ENCODE results near the gene BANK1. TPM values are rescaled to one million over a fixed set of nuclear protein-coding genes. Genes with fewer than 3 reads are reported as not detected.

Gene BANK1
- total RNA-seq (2014; rRNA removed; shearing (Covaris generic)), result 0.06 and 0.48 TPM in 2 replicates

DNA sequence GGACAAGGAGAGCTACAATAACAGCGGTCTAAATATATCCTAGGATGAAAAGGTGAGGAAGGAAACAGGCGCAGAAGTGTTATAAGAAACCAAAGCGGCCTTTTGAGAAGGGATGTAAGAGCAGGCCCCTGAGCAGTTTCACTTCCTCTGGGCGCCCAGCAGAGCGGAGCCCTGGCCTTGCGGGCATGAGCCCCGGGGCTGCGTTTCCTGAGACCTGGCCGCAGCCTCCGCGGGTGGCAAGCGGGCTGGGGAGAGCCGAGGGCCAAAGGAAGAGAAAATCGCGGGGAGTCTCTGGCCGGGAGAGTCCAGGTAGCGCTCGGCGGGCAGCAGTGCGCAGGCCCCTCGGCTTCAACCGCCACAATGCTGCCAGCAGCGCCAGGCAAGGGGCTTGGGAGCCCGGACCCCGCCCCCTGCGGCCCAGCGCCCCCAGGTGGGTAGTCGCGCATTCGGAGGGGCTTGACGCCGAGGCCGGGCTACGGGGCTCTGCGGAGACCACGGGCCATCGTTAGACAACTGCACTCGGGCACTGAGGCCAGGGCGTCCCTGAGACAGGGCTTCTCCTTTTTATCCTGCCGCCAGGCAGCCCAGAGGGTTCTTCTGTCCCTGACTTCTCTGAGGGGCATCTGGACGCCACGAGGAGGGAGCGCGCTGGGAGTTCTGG lies at the start of gene BANK1:
Gene BANK1 (plus strand): TSS at position 210 of the 661 bp plus-strand sequence. CDS start 151 bp downstream, at position 361.
- no peak for DNase-seq (ENCODE audit: low spot score)

- DNase-seq (ENCODE audit: low spot score), result no peak
Observed at GRCh38 chr4:101753721-101754120, 36.8 kb upstream of the BANK1 start.

- no peak for DNase-seq (ENCODE audit: low spot score)
Observed at GRCh38 chr4:101756181-101756580, 34.3 kb upstream of the BANK1 start.

DNA sequence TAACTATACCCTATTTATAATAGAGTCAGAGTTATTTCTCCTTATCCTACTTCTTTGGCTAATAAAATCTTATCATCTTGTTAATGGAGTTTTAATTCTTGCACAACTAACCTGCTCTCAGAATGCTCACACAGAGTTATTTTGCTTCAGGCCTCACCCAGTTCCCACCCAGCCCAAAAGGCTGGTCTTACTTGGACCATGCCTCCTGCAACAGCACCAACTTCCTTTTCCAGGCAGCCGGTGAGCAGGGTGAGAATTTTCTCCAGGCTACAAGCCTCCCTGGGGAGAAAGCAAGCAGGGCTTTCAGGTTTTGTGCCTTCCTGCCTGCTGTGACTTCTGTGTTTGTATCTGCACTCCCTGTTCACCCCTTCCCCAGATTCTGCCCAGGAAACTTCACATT lies 29.1 kb upstream of the BANK1 start:
- DNase-seq (ENCODE audit: low spot score), result no peak

- DNase-seq (ENCODE audit: low spot score), result no peak
Observed at GRCh38 chr4:101762025-101762424, 28.5 kb upstream of the BANK1 start.

- no peak for DNase-seq (ENCODE audit: low spot score)
Observed at GRCh38 chr4:101762534-101762933, 28.0 kb upstream of the BANK1 start.

- no peak for DNase-seq (ENCODE audit: low spot score)
Observed at GRCh38 chr4:101763576-101763975, 27.0 kb upstream of the BANK1 start.

- DNase-seq (ENCODE audit: low spot score), result no peak
Observed at GRCh38 chr4:101774807-101775206, 15.7 kb upstream of the BANK1 start.

DNA sequence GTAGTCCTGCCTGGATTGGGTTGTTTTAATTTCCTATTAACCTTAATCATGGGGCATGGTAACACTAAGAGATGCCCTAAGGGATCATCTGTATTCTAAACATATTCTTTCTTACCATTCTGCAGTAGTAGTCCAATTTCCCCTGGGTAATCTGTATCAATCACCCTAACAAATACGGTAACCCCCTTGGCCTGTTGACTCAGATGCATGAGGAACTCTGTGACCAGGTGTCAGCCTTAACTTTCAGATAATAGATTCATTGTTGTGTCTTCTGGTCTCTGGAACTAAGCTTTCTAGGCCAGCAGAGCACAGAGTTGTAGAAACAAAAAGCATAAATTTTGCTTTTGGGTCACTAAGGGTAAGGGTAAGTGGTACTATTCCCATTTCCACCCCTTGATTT lies 13.1 kb upstream of the BANK1 start:
- DNase-seq (ENCODE audit: low spot score), result no peak

DNA sequence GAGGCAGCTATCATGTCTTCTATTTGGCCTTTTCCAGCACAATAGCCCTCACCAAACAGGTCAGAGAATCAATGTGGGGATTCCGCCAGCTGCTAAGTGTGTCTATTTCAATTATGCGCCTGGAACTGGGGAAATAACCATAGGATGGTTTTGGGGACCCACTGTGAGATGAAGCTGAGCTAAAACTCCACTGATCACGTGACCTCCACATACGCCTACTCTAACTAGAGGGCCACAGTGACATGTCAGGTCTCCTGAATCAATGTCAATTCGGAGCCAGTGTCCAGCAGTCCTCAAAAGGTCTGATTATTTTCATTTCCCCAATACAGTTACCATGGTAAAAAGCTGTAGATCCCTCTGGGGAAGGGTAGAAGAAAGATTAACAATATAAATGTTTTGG lies 10.2 kb upstream of the BANK1 start:
- DNase-seq (ENCODE audit: low spot score), result no peak

GRCh38 chr4:101782546-101782945 lies 8.0 kb upstream of the BANK1 start:
- no peak for DNase-seq (ENCODE audit: low spot score)

GRCh38 chr4:101784957-101785356 lies 5.6 kb upstream of the BANK1 start:
- no peak for DNase-seq (ENCODE audit: low spot score)

DNA sequence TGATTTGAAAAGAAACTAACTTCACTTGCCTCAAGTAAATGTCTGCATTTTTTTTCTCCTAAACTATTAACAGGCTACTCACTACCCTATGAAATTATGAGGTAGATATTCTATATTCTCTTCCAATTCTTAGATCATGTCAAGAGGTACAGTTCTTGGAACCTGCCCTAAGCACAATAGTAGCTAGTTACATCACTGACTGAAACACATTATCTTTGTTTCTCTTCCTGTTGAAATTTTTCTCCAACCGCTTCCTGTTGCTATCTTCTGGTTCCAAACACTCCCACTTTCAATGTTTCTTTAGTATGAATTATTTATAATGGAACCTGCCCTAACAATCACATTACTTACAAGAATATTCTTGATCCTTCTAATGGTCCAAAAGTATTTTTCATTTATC lies 5.0 kb upstream of the BANK1 start:
- no peak for DNase-seq (ENCODE audit: low spot score)

DNA sequence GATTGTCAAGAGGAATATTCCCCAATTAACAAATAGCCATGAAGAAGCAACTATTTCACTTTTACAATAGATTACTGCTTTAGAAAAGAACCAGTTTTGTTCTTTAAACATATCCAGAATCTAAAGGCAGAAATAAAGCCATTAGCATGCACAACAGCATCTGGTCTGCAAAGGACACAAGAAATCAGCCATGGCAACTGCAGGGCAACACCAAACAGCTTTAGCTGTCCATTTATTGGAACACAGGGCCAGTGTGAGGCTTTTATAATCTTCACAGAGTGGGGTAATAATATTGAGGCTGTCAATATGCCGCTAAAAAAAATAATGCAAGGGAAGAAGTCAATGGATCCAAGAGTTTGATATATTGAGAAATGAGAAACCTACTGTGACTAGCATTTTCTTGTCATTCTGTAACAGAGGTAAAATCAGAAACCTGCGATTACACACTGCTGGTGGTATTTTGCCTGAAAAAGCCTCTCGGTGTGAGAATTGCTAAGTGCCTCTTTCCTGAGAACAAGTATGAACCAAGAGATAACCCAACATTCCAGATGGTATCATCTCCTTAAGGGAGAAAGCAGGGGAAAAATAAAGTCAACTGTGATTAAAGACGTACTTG lies 2.7 kb upstream of the BANK1 start:
- no peak for DNase-seq (ENCODE audit: low spot score)

DNA sequence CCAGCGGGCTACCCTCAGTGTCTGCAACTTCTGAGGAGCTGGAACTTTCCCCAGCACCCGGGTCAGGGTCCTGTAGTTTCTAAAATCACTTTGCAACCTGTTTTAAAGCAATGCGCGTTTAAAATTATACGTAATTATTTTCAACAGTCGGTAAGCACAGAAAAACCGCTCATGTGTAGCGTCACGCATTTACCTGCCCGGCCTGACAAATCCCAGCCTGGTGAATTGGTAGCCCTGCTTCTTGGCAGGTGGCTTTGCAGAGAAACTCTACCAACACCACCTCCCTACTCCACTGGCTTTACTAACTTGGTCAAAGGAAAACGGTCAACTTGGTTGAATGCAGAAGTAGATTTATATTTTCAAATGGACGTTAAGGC lies 640 bp downstream of the BANK1 start:
- no peak for DNase-seq (ENCODE audit: low spot score)

GRCh38 chr4:101792056-101792590 lies 1.6 kb downstream of the BANK1 start:
- DNase-seq (ENCODE audit: low spot score), result no peak

- no peak for DNase-seq (ENCODE audit: low spot score)
Observed at GRCh38 chr4:101793397-101793796, 2.9 kb downstream of the BANK1 start.

GRCh38 chr4:101794806-101795205 lies 4.3 kb downstream of the BANK1 start:
- no peak for DNase-seq (ENCODE audit: low spot score)

GRCh38 chr4:101795704-101796103 lies 5.2 kb downstream of the BANK1 start:
- no peak for DNase-seq (ENCODE audit: low spot score)

DNA sequence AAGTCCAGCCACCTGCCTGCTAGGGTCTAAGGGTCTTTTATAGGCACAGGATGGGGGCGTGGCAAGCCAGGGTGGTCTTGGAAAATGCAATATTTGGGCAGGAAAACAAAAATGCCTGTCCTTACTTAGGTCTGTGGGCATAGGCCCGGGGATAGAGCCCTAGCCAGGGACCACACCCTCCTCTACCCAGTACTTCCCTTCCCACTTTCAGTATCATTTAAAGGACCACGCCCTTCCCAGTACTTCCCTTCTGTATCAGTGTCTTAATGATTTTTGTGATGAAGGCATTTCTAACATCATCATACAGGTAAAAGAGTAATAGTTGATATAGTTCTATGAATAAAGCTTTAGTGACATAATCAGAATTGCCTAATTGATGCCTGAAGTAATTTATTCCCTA lies 11.4 kb downstream of the BANK1 start:
- DNase-seq (ENCODE audit: low spot score), result no peak

DNA sequence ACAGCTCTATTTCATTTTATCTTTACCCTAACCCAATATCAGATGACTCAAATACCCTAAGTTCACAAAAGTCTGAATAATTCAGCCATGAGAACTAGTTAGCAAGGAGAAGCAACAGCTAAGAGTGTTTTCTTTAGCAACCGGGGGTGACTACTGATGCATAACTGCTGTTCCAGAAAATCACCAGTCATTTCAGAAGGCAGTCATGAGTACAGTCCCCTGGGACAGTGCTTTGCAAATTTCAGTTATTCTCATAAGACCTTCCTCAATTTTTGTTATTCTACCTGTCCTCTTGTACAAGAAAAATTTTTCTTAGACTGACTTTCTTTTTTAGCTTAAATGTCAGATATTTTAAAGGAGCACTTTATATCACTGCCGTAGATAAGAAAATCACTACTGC lies 16.4 kb downstream of the BANK1 start:
- no peak for DNase-seq (ENCODE audit: low spot score)

DNA sequence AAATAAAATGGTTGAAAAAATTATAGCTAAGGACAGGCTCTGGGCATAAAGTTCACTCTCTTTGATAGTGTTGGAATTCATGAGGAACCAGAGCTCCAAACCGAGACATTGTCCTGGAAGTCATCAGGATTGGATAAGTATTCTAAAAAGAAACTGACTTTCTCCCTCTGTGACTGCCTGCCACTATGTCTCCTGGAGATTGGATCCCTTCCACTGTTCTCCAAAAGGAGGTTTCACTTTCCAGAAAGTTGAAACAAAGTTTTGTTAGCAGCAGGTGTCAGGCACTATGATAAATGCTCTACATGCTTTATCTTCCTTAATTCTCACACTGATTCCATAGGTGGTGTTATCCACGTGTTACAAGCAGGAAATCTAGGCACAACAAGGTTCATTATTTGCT lies 16.8 kb downstream of the BANK1 start:
- no peak for DNase-seq (ENCODE audit: low spot score)

DNA sequence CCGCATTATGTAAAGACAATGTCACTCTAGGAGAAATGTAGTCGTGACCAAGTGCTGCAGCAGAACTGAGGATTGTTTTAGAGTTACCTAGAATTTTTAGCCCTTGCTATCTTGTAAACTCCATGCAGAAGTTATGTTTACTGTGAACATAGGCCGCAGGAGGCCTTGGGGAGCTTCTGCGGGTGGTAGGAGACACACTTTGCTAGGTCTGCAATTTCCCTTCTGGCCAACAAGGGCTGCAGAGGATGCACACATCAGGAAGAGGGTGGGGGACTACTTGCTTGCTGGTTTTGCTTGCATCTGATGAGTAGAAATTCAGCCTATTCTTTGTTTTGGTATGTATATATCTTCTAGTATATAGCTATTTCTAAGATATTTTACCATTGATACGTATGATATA lies 23.1 kb downstream of the BANK1 start:
- no peak for DNase-seq (ENCODE audit: low spot score)

DNA sequence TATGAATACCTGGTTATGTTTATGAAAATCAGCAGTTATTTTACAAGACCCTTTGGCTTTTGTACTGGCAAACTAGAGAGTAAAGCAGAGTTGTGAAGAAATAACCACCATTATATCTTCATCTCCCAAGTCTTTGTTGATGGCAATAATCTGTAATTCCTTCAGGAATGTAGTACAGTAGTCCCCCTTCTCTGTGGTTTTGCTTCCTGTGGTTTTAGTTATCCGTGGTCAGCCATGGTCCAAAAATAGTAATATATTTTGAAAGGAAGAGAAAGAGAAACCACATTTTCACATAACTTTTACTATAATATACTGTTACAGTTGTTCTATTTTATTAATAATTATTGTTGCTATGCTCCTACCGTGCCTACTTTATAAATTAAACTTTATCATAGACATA lies 27.8 kb downstream of the BANK1 start:
- DNase-seq (ENCODE audit: low spot score), result peak; percentile 25

All from H4 (cell line).